ENCODE data around the gene LLGL2.

LLGL2 gene

DNA sequence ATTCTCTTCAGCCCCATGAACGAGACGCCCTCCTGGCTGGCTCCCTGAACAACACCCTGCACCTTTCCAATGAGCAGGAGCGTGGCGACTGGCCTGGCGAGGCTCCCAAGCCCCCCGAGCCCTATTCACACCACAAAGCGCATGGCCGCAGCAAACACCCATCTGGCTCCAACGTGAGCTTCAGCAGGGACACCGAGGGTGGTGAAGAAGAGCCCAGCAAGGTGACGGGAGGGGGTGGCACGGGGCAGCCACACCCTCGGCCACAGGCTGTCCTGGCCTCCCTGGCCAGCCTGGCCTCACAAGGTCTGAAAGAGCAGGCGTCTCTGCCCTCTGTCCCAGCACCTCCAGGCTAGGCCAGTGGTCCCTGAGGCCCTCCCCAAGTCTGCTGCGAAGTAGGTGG lies 33.8 kb upstream of the LLGL2 start:
- no peak for DNase-seq

DNA sequence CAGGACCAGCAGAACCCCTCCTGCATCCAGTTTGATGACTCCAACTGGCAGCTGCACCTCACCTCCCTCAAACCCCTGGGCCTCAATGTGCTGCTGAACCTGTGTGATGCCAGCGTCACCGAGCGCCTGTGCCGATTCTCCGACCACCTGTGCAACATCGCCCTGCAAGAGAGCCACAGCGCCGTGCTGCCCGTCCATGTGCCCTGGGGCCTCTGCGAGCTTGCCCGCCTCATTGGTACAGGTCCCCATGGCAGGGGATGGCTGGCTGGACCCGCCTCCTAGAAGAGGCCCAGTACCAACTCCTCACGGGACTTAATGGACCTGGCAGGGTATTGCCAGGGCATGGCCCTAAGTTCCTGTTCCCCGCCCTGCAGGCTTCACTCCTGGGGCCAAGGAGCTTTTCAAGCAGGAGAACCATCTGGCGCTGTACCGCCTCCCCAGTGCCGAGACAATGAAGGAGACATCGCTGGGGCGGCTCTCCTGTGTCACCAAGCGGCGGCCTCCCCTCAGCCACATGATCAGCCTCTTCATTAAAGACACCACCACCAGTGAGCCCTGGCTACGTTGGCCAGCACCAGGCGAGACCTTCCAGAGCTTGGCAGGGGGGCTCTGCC lies 32.8 kb upstream of the LLGL2 start:
- no peak for DNase-seq

DNA sequence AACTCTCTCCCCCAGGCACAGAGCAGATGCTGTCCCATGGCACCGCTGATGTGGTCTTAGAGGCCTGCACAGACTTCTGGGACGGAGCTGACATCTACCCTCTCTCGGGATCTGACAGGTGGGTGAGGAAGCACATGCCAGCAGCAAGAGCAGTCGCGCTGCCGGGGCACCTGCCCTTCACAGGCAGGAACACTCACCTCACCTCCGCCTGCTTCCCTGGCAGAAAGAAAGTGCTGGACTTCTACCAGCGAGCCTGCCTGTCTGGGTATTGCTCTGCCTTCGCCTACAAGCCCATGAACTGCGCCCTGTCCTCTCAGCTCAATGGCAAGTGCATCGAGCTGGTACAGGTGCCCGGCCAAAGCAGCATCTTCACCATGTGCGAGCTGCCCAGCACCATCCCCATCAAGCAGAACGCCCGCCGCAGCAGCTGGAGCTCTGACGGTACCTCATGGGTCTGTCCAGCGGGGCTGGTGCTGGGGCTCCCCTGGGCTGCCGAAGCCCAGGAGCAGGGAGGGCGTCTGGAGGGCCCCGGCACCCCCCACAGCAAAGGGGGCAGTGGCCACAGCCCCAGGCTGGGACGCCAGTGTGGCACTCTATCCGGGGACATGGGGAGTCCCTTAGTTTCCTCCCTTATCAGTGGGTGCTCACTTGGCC lies 31.9 kb upstream of the LLGL2 start:
- DNase-seq = no peak

DNA sequence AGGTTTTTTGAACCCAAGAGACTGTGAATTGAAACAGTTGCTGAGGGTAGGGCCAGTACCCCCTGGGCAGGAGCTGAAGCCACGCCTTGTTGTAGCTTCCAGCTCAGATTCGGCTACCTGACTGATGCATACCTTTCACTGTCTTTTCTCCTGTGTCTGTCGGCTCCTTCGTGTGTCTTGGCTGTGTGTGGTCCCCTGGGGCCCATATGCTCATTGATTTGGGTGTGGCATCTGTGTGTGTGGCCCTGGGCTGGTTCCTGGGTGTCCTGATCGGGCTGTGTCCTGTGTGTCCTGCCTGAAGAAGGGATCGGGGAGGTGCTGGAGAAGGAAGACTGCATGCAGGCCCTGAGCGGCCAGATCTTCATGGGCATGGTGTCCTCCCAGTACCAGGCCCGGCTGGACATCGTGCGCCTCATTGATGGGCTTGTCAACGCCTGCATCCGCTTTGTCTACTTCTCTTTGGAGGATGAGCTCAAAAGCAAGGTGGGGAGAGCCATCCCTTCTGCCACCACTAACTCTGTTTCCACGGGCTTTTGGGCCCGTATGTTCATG lies 31.1 kb upstream of the LLGL2 start:
- no peak for DNase-seq

DNA sequence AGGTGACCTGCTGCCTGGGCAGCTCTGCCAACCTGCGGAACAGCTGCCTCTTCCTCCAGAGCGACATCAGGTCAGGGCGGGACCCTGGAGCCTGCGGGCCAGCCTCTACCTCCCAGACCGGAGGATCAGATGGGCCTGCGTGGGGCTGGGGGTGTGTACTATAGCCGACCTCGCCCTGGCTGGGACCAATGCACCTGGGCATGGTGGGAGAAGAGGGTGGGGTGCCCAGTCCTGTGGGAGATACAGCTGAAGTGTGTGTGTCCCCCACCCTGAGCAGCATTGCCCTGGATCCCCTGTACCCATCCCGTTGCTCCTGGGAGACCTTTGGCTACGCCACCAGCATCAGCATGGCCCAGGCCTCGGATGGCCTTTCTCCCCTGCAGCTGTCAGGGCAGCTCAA lies 29.5 kb upstream of the LLGL2 start:
- no peak for DNase-seq

DNA sequence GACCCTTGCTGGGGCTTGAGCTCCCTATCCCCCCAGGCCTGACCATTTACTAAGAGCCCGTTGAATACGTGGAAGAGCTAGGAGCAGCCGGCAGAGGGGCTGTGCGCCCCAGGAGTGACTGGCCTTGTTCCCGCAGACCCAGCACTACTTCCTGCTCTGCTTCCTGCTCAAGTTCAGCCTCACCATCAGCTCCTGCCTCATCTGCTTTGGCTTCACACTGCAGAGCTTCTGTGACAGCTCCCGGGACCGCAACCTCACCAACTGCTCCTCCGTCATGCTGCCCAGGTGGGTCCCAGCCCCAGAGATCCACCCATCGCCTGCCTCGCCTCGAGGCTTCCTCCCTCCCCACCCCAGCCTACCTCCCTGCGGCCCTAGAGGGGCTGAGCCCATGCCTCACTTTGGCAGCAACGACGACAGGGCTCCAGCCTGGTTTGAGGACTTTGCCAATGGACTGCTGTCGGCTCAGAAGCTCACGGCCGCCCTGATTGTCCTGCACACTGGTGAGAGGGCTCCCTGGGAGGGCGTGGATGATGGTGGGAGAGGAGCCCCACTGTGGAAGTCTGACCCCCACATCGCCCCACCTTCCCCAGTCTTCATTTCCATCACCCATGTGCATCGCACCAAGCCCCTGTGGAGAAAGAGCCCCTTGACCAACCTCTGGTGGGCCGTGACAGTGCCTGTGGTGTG lies 27.3 kb upstream of the LLGL2 start:
- no peak for DNase-seq

DNA sequence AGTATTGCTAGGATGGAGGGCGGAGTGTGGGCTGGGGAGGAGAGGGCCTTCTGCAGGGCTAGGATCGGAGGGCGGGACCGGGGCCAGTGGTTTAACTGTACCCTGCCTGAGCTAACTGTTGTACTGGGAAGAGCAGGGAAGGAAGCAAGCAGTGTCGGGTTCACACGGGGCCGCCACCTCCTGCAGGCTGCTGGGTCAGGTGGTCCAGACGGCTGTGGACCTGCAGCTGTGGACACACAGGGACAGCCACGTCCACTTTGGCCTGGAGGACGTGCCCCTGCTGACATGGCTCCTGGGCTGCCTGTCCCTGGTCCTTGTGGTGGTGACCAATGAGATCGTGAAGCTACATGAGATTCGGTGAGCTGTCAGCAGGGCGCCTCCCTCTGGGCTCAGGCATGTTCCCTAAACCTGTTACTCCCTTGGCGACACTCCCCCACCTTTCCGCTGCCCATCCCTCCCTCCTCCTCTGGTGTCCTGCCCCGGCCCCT lies 26.7 kb upstream of the LLGL2 start:
- DNase-seq = no peak

DNA sequence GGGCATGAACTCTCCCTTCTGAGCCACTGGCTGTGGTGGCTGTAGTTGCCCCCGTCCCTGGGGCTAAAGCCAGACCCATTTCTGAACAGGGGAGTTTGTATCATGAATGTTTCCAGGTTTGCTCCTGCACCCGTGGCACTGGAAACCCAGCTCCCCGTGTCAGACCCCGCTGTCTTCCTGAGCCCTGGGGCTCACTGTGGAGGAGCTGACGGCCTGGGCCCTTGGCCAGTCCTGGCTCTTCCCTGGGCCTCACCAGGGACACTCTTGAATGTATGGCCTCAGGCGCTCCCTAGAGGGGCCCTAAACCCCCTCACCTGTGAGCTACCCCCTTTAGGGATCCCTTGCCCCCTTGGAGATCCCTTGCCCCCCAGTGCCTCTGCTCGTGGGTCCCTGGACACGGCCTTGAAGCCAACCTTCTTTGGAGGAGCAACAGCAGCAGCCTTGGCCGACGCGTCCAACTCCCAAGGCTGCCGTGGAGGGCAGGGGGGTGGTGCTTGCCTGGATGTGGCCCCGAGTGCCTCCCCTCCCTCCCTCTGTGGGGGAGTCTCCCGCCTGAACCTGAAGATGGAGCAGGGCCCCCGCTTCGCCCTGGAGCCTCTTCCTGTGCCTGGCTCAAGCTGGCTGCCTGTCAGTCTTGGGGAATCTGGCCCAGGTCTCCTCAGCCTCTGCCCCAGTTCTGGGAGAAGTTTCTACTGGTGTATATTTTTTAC lies 26.0 kb upstream of the LLGL2 start:
- DNase-seq = no peak

DNA sequence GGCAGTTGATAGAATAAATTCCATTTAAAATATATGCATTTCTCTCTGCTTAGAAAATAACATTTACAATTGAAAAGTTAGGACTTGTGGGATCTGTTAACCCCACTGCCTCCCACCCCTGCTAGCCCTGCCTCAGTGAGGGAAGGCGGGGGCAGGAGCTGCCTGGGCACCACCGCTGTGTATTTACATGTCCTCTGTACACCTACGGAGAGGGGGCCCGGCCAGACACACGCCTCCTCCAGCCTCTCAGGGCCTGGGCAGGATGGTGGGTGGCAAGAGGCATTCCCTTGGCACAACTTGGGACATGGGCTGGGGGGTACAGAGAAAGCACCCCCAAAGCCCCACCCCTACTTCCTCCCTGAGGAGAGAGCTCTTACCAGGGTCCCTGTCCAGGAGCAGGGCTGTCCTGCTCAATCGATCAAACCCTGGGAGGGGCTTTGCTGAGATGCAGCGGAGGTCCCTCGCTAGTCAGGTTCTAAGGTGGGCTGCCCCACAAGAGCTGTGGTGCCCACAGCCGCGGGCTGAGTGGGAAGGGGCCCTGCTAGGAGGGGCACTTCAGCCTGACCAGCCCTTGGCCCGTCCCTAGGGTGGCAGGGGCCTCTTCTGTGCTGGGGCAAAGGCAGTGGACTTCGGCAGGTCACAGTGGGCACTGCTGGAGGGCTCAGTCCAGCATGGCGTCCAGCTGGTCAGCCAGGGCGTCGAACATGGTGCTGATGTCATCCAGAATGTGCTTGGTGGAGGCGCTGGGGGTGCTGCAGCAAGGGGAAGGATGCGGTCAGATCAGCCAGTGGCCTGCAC lies 24.9 kb upstream of the LLGL2 start:
- DNase-seq = no peak

DNA sequence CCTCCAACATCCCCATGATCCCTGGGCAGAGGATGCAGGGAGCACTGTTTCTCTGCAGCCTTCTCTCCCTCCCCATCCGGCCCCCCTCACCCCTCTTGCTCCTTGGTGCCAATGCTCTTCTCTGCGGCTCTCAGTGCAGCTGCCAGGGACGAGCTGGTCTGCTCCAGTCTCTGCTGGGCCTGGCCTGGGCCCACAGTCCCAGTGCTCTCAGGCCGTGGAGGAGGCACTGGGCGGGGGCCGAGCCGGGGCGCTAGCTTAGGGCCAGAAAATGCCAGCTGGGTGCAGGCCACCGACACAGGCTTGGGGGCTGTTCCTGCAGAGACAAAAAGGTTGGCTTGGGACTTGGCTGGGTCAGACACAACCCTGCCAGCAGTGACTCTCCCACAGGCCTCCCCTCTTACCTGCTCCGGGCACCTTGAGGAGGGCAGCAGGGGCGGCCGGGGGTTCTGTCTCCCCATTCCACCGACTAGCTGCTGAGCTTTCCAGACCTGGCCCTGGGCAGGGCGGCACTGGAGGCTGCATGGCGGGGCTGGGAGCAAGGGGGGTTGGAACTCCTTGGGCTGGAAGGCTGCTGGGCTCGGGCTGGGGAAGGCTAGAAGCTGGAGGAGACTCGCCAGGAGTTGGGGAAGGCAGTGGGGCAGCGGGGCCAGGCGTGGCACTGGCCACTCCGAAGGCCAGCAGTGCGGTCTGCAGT lies 24.0 kb upstream of the LLGL2 start:
- DNase-seq = no peak

DNA sequence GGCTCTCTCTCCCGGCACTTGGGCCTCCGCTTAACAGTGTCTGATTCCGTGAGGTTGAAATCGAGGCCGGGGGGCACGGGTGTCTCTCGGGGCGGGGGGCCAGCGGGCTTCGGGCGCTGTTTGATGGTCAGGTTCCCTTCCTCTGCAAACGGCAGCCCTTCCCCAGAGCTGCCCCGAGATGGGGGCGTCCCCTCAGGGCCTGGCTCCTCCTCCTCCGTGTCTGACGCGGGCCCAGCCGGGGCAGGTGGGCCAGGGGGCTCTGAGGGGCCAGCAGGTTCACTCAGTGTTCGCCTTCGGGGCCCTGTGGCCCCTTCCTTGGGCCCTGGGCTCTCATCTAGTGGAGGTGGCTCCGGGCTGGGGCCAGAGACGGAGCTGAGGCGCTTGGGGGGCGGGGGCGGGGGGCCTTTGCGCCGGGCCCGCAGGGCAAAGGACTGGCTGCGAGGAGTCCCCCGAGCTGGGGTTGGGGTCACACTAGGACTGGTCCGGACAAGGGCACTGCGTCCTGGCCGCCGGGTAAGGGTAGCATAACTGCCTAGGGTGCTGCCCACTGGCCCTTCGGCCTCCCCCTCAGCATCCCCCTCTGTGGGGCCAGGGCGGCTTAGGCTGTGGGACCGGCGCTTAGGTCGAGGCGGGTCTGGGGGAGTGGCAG lies 23.3 kb upstream of the LLGL2 start:
- no peak for DNase-seq

DNA sequence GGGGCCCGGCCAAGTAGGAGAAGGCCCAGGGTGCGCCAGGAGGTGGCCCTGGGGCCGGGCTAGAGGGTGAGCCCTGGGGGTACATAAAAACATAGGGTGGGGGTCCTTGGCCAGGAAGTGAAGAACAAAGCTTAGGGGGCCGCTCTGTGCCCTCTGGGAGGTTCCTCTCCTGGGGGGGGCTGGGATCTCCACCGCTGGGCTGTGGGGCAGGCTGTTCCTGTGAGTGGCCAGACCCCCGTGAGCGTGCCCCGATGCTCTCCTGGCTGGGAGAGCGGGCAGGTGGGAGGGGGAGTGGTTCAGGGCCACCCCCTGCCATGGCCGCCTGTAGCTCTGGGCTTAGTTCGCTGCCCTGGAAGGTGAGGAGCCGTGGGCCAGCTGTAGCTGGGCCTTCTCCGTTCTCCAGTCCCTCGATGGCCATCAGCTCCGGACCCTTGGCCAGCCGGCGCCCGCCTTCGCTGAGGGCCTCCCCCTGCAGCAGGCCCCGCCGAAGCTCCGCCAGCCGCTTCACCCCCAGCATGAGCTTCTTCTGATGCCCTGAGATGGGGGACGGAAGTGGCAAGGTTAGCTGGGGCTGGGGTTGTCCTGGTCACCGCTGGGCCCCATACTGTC lies 22.7 kb upstream of the LLGL2 start:
- no peak for DNase-seq

DNA sequence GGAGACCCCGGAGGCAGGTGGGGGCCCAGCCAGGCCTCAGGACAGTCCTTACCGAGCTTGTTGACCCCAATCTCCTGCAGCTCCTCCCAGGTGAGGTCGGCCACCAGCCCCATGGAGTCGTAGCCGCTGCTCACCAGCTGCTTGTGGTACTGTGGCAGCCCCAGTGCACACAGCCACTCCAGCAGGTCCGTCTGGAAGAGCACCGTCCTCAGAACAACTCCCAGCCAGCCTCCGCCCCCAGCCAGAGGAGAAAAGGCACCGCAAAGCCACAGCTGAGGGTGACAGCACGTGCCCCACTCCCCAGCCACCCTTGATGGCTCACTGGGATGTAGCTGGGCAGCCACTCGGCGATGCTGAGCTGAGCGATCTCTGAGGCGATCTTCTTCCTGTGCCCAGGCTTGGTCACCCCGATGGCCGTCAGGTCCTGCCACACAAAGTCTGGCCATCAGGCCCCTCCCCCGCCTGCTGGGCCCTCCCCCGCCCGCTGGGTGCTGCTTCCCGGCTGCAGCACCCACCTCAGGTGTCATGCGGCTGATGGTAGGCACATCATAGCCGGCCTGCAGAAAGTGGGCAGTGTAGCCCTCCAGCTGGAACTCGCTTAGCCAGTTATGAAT lies 22.1 kb upstream of the LLGL2 start:
- DNase-seq = no peak

DNA sequence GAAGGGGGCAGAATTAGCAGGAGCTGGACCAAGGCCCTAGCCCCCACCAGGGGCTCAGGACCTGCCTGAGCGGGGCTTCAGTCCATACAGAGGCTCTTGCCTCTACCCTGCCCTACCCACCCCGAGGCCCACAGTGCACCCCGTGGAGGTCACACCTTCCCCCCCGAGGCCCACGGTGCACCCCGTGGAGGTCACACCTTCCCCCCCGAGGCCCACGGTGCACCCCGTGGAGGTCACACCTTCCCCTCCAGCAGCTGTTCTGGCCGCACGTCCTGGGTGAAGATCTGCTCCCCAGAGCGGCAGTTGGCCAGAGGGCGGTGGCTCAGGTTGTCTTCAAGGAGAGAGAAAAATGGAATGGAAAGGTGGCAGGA lies 21.5 kb upstream of the LLGL2 start:
- DNase-seq = no peak

DNA sequence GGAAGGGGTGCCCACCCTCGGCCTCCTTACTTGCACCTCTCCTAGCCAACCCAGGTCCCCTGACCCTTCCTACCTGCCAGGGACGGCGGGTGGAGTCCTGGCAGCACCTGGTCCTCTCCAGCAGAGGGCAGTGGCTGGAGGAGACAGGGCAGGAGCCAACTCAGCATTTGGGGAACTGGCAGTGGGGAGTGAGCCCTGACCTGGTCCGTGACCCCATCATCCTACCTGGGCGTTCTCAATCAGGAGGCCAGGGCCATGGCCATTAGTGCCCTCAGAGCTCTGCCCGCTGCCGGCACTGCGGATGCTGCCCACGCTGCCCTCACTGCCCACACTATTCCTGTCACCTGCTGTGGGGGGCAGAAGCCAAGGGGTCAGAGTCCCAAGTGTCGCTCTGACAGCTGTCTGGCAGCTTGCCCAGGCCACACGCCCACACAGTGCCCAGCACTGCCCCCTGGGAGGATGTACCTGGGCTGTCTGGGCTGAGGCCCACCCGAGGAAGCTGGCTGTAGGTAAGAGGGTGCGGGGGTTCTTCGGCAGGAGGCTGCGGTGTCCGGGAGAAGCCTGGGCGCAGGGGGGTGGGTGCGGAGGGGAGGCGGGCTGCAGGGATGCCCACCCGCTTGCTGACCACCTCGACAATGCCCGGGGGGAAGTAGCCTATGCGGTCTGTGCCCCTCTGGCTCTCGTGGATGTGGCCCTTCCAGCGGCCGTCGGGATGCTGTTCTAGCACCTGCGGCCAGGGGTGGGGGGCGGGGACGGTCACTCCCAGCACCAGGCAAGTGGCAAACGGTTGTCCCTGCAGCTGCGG lies 20.9 kb upstream of the LLGL2 start:
- DNase-seq = peak; percentile 36

DNA sequence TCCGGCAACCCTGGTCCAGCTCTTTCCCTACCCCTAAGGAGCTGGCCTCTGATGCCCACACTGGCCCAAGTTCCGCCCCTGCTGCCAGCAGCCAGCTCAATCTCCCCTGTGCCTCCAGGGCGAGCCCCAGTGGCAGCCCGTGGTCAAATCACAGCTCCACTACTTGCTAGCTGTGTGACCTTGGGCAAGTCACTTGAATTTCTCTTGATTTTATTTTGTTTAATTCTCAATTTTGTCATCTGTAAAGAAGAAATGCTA lies 20.4 kb upstream of the LLGL2 start:
- no peak for DNase-seq

DNA sequence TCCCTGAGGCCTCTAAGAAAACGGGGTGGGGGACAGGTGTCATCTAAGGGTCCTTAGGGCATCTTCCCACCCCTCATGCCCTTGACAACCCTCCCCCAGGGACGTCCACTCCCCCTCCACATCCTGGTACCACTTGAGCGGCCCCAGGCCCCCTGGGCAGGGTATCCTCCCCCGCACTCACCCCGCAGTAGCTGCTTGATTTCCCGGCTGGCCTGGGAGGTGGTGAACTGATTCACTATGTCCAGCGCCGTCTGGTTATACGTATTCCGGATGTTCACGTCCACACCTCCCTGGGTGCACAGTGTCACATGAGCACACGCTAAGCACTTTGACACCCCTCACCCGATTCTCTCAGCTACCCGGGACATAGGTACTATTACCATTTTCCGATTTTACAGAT lies 19.9 kb upstream of the LLGL2 start:
- no peak for DNase-seq

DNA sequence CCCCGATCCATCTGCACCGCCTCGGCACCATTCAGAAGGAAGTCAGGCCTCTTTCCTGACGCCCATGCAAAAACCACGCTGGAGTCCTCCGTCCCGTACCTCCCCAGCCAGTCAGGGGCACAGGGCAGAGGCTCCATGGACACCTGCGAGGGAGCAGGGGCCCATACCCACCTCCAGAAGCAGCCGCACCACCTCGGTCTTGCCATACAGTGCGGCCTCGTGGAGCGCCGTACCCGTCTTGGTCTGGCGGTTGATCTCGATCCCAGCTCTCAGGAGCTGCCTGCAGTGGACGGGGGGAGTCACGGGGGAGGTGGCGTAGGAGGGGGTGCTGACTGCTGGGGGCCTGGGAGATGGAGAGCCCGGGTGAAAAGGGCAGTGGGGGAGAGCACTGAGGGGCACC lies 19.4 kb upstream of the LLGL2 start:
- no peak for DNase-seq

DNA sequence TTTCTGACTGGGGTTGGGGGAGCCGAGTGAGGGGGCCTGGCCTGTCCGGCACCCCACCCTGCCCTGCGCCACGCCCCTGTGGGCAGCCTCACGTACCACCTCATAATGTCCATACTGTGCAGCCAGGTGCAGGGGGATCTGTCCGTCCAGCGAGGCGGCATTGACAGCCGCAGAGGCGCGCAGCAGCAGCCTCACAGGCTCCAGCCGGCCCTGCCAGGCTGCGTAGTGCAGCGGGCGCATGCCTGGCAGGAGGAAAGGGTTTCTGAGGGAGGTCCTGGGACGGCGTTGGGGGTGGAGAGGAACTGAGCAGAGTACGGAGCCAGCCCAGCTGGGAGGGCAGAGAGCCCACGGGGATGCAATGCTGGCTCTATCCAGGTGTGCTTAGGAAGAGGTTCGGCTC lies 18.6 kb upstream of the LLGL2 start:
- DNase-seq = no peak

All from activated CD4-positive, alpha-beta T cell treated with anti-CD3 and anti-CD28 coated beads, Interleukin-2, amount 50 U/mL, for 16 hours (primary cell).